PC-3 (cell line): Measurements from ENCODE around the gene ARL11.

Experiments used
- CTCF ChIP-seq: fragments of 300-600 bp; sonication (generic); conservative IDR thresholded peaks from 2 replicates; pipeline ENCODE4 v1.5.1; 2017; ENCODE audit warnings: antibody characterized with exemption, low read depth, mild to moderate bottlenecking, low read length
- EZH2 ChIP-seq: fragments of 300-600 bp; sonication (generic); IDR thresholded peaks from one replicate; pipeline ENCODE4 v1.6.1; 2017; ENCODE audit warnings: antibody characterized with exemption, mild to moderate bottlenecking, low read length; ENCODE audit not compliant: unreplicated experiment

GRCh38 chr13:49655906-49656305, 27.6 kb downstream of the ARL11 start:
- TF ChIP-seq CTCF (no peak), EZH2 (no peak)
